H1 (cell line): Measurements from ENCODE around the gene DMRT1. TPM values are rescaled to one million over a fixed set of nuclear protein-coding genes. Genes with fewer than 3 reads are reported as not detected.

Experiments used
- CTCF ChIA-PET: fragments of 300-600 bp; sonication (Branson Sonifier 250); formaldehyde crosslinking; loops from one replicate; lab custom pipeline; 2021; ENCODE audit not compliant: partially characterized antibody; lab: Charles Lee
- POLR2A ChIA-PET: fragments of 300-600 bp; sonication (Branson Sonifier 250); formaldehyde crosslinking; loops from one replicate; lab custom pipeline; 2021; ENCODE audit warnings: inconsistent platforms; ENCODE audit not compliant: partially characterized antibody; lab: Charles Lee
- DNase-seq, 2 experiments: peaks; one replicate each; pipeline versions ENCODE4 v3.0.0 to v3.0.0-alpha.2; 2010 to 2022; ENCODE audit warnings: low spot score in 2 of 2, low read depth in 1 of 2, mixed read lengths in 1 of 2
- FAIRE-seq: peaks from 2 replicates; lab custom pipeline; 2011; peaks lifted over from hg19 to GRCh38; lab: Jason Lieb, UNC
- H2AFZ ChIP-seq: 2 replicates; pipeline ENCODE4 v1.8.1; 2012; ENCODE audit warnings: low read length, inconsistent platforms
- H2AK5ac ChIP-seq: 2 replicates; pipeline ENCODE4 v1.6.1; 2013; ENCODE audit warnings: low read depth, low read length
- H2BK120ac ChIP-seq: replicated peaks from 2 replicates; pipeline ENCODE3; 2013; ENCODE audit warnings: low read depth, low read length, inconsistent platforms
- H2BK12ac ChIP-seq: 2 replicates; pipeline ENCODE4 v1.6.1; 2013; ENCODE audit warnings: low read depth, low read length
- H2BK15ac ChIP-seq: 2 replicates; pipeline ENCODE4 v1.6.1; 2013; ENCODE audit warnings: low read length
- H2BK20ac ChIP-seq: 2 replicates; pipeline ENCODE4 v1.6.1; 2013; ENCODE audit warnings: low read length
- H2BK5ac ChIP-seq: 2 replicates; pipeline ENCODE4 v1.6.1; 2013; ENCODE audit warnings: low read depth, low read length
- H3K14ac ChIP-seq: 2 replicates; pipeline ENCODE4 v1.6.1; 2013; ENCODE audit warnings: inconsistent platforms; ENCODE audit not compliant: insufficient read length
- H3K18ac ChIP-seq: 2 replicates; pipeline ENCODE4 v1.6.1; 2013; ENCODE audit warnings: low read length; ENCODE audit errors: extremely low read depth
- H3K23ac ChIP-seq: 2 replicates; pipeline ENCODE4 v1.6.1; 2013; ENCODE audit warnings: inconsistent platforms; ENCODE audit not compliant: insufficient read length
- H3K23me2 ChIP-seq: 2 replicates; pipeline ENCODE4 v1.6.1; 2013; ENCODE audit warnings: low read depth, low read length
- H3K27ac ChIP-seq: 2 replicates; pipeline ENCODE4 v1.6.1; 2011; ENCODE audit warnings: low read depth, low read length, inconsistent platforms
- H3K27me3 ChIP-seq, 4 experiments: replicated peaks in 1 of 4; 1 replicate in 1 of 4; 2 replicates in 3 of 4; pipeline versions ENCODE4 v1.6.1 to v1.8.1; 2011 to 2013; ENCODE audit warnings: low read length in 3 of 4, mild to moderate bottlenecking in 3 of 4, inconsistent platforms in 2 of 4, mixed read lengths in 2 of 4, moderate library complexity in 1 of 4; ENCODE audit not compliant: control insufficient read depth in 3 of 4, insufficient read depth in 3 of 4; ENCODE audit errors: extremely low read depth in 1 of 4
- H3K36me3 ChIP-seq, 4 experiments: 2 replicates each; pipeline versions ENCODE4 v1.6.1 to v1.8.1; 2011 to 2013; ENCODE audit warnings: mild to moderate bottlenecking in 4 of 4, low read length in 3 of 4, moderate library complexity in 2 of 4, control low read depth in 1 of 4, inconsistent platforms in 1 of 4; ENCODE audit not compliant: insufficient read depth in 4 of 4, control insufficient read depth in 2 of 4
- H3K4ac ChIP-seq: replicated peaks from 2 replicates; pipeline ENCODE3; 2013; ENCODE audit warnings: low read length, low read depth, mixed read lengths, inconsistent platforms; ENCODE audit not compliant: insufficient read length
- H3K4me1 ChIP-seq, 4 experiments: replicated peaks in 1 of 4; 1 replicate in 1 of 4; 2 replicates in 3 of 4; pipeline versions ENCODE4 v1.6.1 to v1.8.1; 2011 to 2013; ENCODE audit warnings: low read length in 3 of 4, inconsistent platforms in 2 of 4, mixed read lengths in 1 of 4; ENCODE audit not compliant: insufficient read depth in 4 of 4, control insufficient read depth in 3 of 4
- H3K4me2 ChIP-seq, 2 experiments: 2 replicates each; pipeline versions ENCODE4 v1.6.1 to v1.8.1; 2011 to 2013; ENCODE audit warnings: low read depth in 2 of 2, low read length in 2 of 2, control low read depth in 1 of 2, inconsistent platforms in 1 of 2, mild to moderate bottlenecking in 1 of 2; ENCODE audit not compliant: insufficient read depth in 1 of 2
- H3K4me3 ChIP-seq, 4 experiments: fragments of 200-600, 300-600 bp in 1 of 4; sonication (generic), shearing (Covaris generic), sonication (Bioruptor Twin) in 1 of 4; 2 replicates each; pipeline versions ENCODE4 v1.5.1 to v1.8.1; 2011 to 2016; ENCODE audit warnings: low read length in 4 of 4, low read depth in 3 of 4, control low read depth in 2 of 4, inconsistent platforms in 2 of 4, mild to moderate bottlenecking in 2 of 4, mixed read lengths in 1 of 4, moderate library complexity in 1 of 4; ENCODE audit not compliant: insufficient read depth in 2 of 4; ENCODE audit errors: extremely low read depth in 1 of 4
- H3K56ac ChIP-seq: replicated peaks from 2 replicates; pipeline ENCODE3; 2013; ENCODE audit warnings: low read depth, mild to moderate bottlenecking, mixed read lengths, low read length, inconsistent platforms; ENCODE audit not compliant: insufficient read length
- H3K79me1 ChIP-seq: 2 replicates; pipeline ENCODE4 v1.6.1; 2013; ENCODE audit warnings: low read depth, low read length, control low read depth
- H3K79me2 ChIP-seq, 2 experiments: 2 replicates each; pipeline versions ENCODE4 v1.6.1 to v1.8.1; 2012 to 2013; ENCODE audit warnings: low read length in 2 of 2, mild to moderate bottlenecking in 2 of 2, inconsistent platforms in 1 of 2; ENCODE audit not compliant: insufficient read depth in 2 of 2, control insufficient read depth in 1 of 2
- H3K9ac ChIP-seq, 4 experiments: replicated peaks in 1 of 4; 1 replicate in 1 of 4; 2 replicates in 3 of 4; pipeline versions ENCODE4 v1.6.1 to v1.8.1; 2011 to 2013; ENCODE audit warnings: low read depth in 3 of 4, low read length in 3 of 4, control low read depth in 2 of 4, mild to moderate bottlenecking in 2 of 4, moderate library complexity in 2 of 4, inconsistent platforms in 1 of 4; ENCODE audit errors: extremely low read depth in 1 of 4
- H3K9me3 ChIP-seq, 2 experiments: 2 replicates each; pipeline versions ENCODE4 v1.6.1 to v1.8.1; 2012 to 2013; ENCODE audit warnings: mild to moderate bottlenecking in 2 of 2, moderate library complexity in 2 of 2, control low read depth in 1 of 2, inconsistent platforms in 1 of 2, low read depth in 1 of 2, low read length in 1 of 2, mixed read lengths in 1 of 2; ENCODE audit not compliant: insufficient read depth in 2 of 2
- H4K20me1 ChIP-seq, 2 experiments: replicated peaks in 1 of 2; 2 replicates each; pipeline versions ENCODE3 to v1.8.1; 2011 to 2013; ENCODE audit warnings: inconsistent platforms in 2 of 2, low read length in 2 of 2, mild to moderate bottlenecking in 1 of 2; ENCODE audit not compliant: insufficient read depth in 2 of 2, control insufficient read depth in 1 of 2
- H4K5ac ChIP-seq: 2 replicates; pipeline ENCODE4 v1.6.1; 2013; ENCODE audit warnings: low read length, low read depth, mixed read lengths, inconsistent platforms; ENCODE audit not compliant: insufficient read length
- H4K8ac ChIP-seq: 2 replicates; pipeline ENCODE4 v1.8.0; 2013; ENCODE audit warnings: mild to moderate bottlenecking, moderate library complexity, low read length, inconsistent platforms; ENCODE audit not compliant: insufficient read depth; ENCODE audit errors: extremely low read depth
- H4K91ac ChIP-seq: replicated peaks from 2 replicates; pipeline ENCODE3; 2013; ENCODE audit warnings: low read length, mixed read lengths, inconsistent platforms; ENCODE audit not compliant: insufficient read length
- CBX8 ChIP-seq: fragments of 300-800, 300-1000 bp; sonication (generic); IDR thresholded peaks from 2 replicates; pipeline ENCODE4 v1.7.1; 2016; ENCODE audit warnings: low read depth, low read length, borderline replicate concordance
- CHD1 ChIP-seq: IDR thresholded peaks from 2 replicates; pipeline ENCODE4 v1.6.1; 2012; ENCODE audit warnings: low read depth, low read length, improper control_type of control experiment
- EZH2 ChIP-seq: fragments of 200-600 bp; sonication (generic); IDR thresholded peaks from 2 replicates; pipeline ENCODE4 v1.7.1; 2012; ENCODE audit warnings: low read depth, mild to moderate bottlenecking, moderate library complexity, low read length, inconsistent platforms; ENCODE audit not compliant: severe bottlenecking
- HDAC2 ChIP-seq, 2 experiments: fragments of 300-600 bp in 1 of 2; sonication (generic) in 1 of 2; IDR thresholded peaks; 2 replicates each; pipeline ENCODE4 v1.6.1; 2011 to 2012; ENCODE audit warnings: low read depth in 2 of 2, low read length in 2 of 2, mild to moderate bottlenecking in 2 of 2, moderate library complexity in 2 of 2, borderline replicate concordance in 1 of 2, inconsistent platforms in 1 of 2
- JUND ChIP-seq: IDR thresholded peaks from 2 replicates; pipeline ENCODE4 v1.6.1; 2011; ENCODE audit warnings: mild to moderate bottlenecking, improper control_type of control experiment, low read length
- RBBP5 ChIP-seq: IDR thresholded peaks from 2 replicates; pipeline ENCODE4 v1.7.1; 2012; ENCODE audit warnings: low read depth, mild to moderate bottlenecking, inconsistent platforms, low read length, moderate library complexity, borderline replicate concordance
- SIX5 ChIP-seq: IDR thresholded peaks from 2 replicates; pipeline ENCODE4 v1.6.1; 2011; ENCODE audit warnings: mild to moderate bottlenecking, low read depth, low read length
- SP1 ChIP-seq: IDR thresholded peaks from 2 replicates; pipeline ENCODE4 v1.6.1; 2011; ENCODE audit warnings: low read depth, low read length
- SP2 ChIP-seq: IDR thresholded peaks from 2 replicates; pipeline ENCODE4 v1.6.1; 2012; ENCODE audit warnings: mild to moderate bottlenecking, low read length, inconsistent platforms
- SP4 ChIP-seq: IDR thresholded peaks from 2 replicates; pipeline ENCODE4 v1.6.1; 2012; ENCODE audit warnings: low read length, inconsistent platforms
- TEAD4 ChIP-seq: IDR thresholded peaks from 2 replicates; pipeline ENCODE4 v1.6.1; 2012; ENCODE audit warnings: low read depth, low read length, inconsistent platforms, mixed read lengths
- WGBS, 2 experiments: shearing (Covaris generic) in 1 of 2; methylation state at CpG; one replicate each; pipeline versions ENCODE4 v1.1.6 to v1.1.7; 2013 to 2015; ENCODE audit warnings: low lambda C conversion rate in 2 of 2, mixed read lengths in 2 of 2, inconsistent platforms in 1 of 2, low coverage in 1 of 2, missing lambda C conversion rate in 1 of 2; ENCODE audit not compliant: insufficient replicate concordance in 2 of 2, insufficient coverage in 1 of 2, insufficient read length in 1 of 2; ENCODE audit errors: extremely low coverage in 1 of 2, missing lambda C conversion rate in 1 of 2; 5-methylcytosine and 5-hydroxymethylcytosine counted together
- polyA plus RNA-seq, 7 experiments: library from polyadenylated mRNA; depleted of rRNA in 3 of 7; stranded (reverse) in 5 of 7; unstranded in 2 of 7; fragments of >200 nt in 5 of 7; fragments of 200-250 nt in 2 of 7; gene quantifications; 1 replicate in 5 of 7; 2 replicates in 1 of 7; 4 replicates in 1 of 7; pipeline versions ENCODE4 v1.2.1 to v1.2.3, GENCODE V29; 2011 to 2013; ENCODE audit warnings: missing spikeins in 2 of 7, mixed read lengths in 2 of 7
- total RNA-seq: library from RNA; stranded (reverse); fragmentation: NEBNext Ultra II Directional; extraction: Animal tissue kit (Norgen Biotek cat#: 25700); gene quantifications from 2 replicates; pipeline ENCODE4 v1.2.1, GENCODE V29; 2021
- TF ChIP-seq, protein P1 (sequence below): IDR thresholded peaks from 2 replicates; pipeline ENCODE4 v1.6.1; 2012; ENCODE audit warnings: inconsistent platforms
- TF ChIP-seq, protein P2 (sequence below): IDR thresholded peaks from 2 replicates; pipeline ENCODE4 v1.6.1; 2011; ENCODE audit warnings: low read depth, mild to moderate bottlenecking, low read length; ENCODE audit not compliant: insufficient read depth

DMRT1 gene
- total and polyA plus RNA-seq, 2 of the 8 experiments (the other 6 are each of a cell fraction or from before 2014, with no cell fraction given): 0.15 TPM; not detected in 1

- Histone ChIP-seq H4K5ac (no peak overlapping the region), H2BK12ac (no peak overlapping the region), H2BK120ac (no peak overlapping the region), H2BK15ac (no peak overlapping the region), H3K14ac (no peak overlapping the region), H3K4ac (no peak overlapping the region), H3K23ac (no peak overlapping the region), H2BK20ac (no peak overlapping the region), H2AK5ac (no peak overlapping the region), H2BK5ac (no peak overlapping the region), H3K23me2 (no peaks in the 10 kb centered on the region), H3K4me3 (no peak overlapping the region), H4K8ac (no peak overlapping the region), H3K36me3 (no peaks in the 10 kb centered on the region), H3K18ac (no peak overlapping the region), H4K20me1 (no peaks in the 10 kb centered on the region), H3K79me2 (no peaks in the 10 kb centered on the region), H3K4me2 (no peak overlapping the region), H3K4me1 (peaks cover 0 to 2% (median 0%) of the 10 kb centered on the region in 4 experiments; a peak in 1 of 7 replicates), H4K91ac (no peak overlapping the region), H3K27ac (no peak overlapping the region), H3K79me1 (no peaks in the 10 kb centered on the region), H3K27me3 (no peaks in the 10 kb centered on the region), H3K56ac (no peak overlapping the region), H2AFZ (no peak overlapping the region), H3K9me3 (no peaks in the 10 kb centered on the region), H3K9ac (no peak overlapping the region)
- FAIRE-seq: no peak
- CTCF ChIA-PET: interaction anchor here (1.1 to 1.4 kb wide), 3 partner anchors 29 to 76 kb away, joined by 3 to 4 read pairs (median 3); no protein-coding TSS in a partner anchor
- DNase-seq: no peak
- POLR2A ChIA-PET: no interaction called here
- WGBS, 2 experiments: 65% methylated on average over 4 of the region's 4 CpGs; no CpG with 5 or more reads in 1 of the 2 experiments
- no peak for TF ChIP-seq CHD1
- no peak for TF ChIP-seq EZH2
- no peak for TF ChIP-seq SIX5
- TF ChIP-seq HDAC2 (IDR thresholded peaks at IDR 0.05; ENCODE audit: borderline replicate concordance in 1 of 2, low read depth in 2 of 2, low read length in 2 of 2): no peak
- TF ChIP-seq, protein P1, sequence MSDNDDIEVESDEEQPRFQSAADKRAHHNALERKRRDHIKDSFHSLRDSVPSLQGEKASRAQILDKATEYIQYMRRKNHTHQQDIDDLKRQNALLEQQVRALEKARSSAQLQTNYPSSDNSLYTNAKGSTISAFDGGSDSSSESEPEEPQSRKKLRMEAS: no peak
- no peak for TF ChIP-seq RBBP5
- no peak for TF ChIP-seq CBX8
- no peak for TF ChIP-seq TEAD4
- no peak for TF ChIP-seq SP2
- no peak for TF ChIP-seq SP1
- no peak for TF ChIP-seq SP4
- no peak for TF ChIP-seq JUND
- TF ChIP-seq, protein P2, sequence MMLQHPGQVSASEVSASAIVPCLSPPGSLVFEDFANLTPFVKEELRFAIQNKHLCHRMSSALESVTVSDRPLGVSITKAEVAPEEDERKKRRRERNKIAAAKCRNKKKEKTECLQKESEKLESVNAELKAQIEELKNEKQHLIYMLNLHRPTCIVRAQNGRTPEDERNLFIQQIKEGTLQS: no peak
These were observed 79.4 kb downstream of the DMRT1 start for GRCh38 chr9:920927-921326.
